Stimulated activated CD4-positive, alpha-beta T cell treated with anti-CD3 and anti-CD28 coated beads, Interleukin-2, amount 100 ng/mL, for 48 hours (primary cell): Measurements from ENCODE around the gene KDM5B.
"Not testable (repeated sequence)": the region's sequence is repeated elsewhere in the genome, so short reads cannot be mapped to it uniquely, and the experiment has no call there.

Experiments
- DNase-seq, 2 donors: peaks; one replicate each; pipeline ENCODE4 v3.0.0-alpha.2; 2020

The KDM5B gene

DNA sequence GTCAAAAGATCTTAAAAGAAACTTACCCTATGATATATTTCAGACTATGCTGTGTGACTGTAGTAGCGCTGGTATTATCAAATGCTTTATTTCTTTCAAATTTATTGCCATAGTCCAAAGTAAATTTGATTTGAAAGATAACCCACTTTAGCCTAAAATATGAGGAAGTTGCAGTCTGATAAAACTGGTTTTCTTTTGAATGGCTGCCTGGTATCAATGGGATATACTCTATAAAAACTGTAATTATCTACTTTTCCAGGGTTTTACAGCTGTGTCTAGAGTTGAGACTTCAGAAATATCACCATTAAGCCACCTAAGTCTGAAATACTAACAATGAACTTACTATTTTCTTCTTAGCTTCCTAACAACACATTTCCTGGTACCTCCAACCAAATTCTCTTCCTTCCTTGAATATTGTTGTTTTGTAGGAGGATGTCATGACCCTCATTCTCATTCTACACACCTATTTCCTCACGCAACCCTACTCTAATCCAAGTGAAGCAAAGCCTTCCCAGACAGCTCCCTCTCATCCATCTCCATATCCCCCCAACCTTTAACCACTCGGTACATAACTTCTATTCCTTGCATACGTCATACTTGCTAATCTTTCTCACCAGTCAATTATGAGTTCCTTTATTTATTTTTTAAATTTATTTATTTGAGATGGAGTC lies 17.0 kb downstream of the KDM5B start:
- DNase-seq: no peak

DNA sequence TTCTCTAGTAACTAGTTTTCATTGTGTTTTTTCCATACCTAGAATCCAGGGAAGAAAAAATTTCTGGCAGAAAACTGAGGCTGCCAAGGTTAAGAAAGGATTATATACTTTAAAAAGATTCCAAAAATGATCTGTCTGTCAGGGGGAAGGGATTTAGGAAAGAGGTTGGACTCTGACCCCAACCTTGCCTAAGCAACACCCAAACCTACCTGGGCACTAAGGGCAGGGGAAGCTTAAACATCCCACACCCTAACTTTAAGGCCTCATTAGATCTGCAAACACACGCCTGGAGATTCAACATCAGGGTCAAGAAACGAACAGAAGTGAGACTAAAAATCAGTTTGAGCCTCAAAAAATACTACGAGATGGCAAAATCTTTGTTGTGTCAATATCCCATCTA lies 19.4 kb downstream of the KDM5B start:
- DNase-seq: no peak

DNA sequence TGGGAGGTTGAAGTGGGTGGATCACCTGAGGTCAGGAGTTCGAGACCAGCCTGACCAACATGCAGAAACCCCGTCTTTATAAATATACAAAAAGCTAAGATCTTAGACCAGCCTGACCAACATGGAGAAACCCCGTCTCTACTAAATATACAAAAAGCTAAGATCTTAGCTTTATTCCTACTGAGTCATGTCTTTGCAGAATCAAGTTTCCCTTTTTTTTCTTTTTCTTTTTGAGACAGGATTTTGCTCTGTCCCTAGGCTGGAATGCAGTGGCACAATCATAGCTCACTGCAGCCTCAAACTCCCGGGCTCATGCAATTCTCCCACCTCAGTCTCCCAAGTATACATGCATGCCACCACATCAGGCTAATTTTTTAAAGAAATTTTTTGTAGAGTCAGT lies 21.4 kb downstream of the KDM5B start:
- no peak for DNase-seq

DNA sequence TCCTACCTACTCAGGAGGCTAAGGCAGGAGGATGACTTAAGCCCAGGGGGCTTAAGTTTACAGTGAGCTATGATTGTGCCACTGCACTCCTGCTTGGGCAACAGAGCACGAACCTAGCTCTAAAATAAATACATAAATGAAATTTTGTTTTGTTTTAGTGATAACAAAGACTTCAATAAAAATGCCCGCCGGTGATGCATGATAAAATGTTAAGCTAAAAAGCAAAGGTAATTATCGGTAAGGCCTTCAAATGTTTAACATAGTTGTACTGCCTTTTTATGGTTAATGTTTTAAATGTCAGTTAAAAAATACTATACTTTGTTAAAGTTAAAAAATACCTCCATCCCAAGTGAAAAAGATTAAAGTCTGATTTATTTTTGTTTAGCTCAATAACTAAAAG lies 27.0 kb downstream of the KDM5B start:
- DNase-seq: no peak

DNA sequence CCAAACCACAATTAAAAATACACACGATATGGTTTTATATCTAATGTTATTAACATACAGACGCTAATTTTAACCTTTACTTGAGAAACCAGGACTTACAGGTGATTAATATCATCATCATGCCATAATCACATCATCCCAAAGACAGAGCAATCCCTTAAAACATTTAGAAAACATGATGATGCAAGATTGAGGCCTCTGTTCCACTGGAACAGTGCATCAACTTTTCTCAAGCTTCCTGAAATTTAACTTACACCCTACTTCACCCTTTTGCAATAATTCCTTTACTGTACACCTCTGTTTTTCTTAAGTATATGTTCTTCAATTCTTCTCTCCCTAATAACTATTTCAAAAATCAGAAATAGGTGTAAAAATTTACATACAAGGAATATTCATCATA lies 38.1 kb downstream of the KDM5B start:
- DNase-seq: no peak

DNA sequence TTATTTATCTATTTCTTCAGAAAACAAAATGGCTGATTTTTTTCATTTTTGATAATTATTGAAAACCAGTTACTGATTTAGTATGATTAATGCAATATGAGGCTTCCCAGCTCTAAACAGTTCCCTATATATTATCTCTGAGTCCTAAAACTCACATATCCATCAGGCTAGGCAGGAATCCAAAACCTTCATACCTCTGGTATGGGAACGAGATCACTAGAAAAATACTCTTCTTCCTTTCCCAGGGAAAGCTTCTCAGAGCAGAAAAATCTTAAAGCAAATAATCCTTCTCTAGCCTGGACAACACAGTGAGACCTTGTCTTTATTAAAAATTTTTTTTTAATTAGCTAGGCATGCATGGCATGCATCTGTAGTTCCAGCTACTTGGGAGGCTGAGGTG lies 42.5 kb downstream of the KDM5B start:
- no peak for DNase-seq

DNA sequence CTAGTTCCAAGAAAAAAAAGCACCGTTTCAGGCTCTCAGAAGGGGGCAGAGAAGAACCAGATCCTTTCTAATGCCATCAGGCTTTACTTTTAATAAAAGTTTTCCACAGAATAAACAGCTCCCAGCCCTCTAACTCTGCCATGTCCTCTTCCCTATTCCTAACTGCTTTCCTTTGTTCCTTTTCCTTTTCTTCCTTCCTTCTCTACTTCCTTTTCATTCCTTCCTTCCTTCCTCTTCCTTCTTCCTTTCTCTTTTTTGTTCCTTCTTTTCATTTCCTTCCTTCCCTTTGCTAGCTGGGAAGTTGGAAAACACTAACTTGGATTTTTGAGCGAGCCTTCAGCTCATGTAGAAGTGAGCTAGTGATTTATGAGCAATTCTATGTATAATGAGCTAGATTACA lies 46.2 kb downstream of the KDM5B start:
- no peak for DNase-seq

DNA sequence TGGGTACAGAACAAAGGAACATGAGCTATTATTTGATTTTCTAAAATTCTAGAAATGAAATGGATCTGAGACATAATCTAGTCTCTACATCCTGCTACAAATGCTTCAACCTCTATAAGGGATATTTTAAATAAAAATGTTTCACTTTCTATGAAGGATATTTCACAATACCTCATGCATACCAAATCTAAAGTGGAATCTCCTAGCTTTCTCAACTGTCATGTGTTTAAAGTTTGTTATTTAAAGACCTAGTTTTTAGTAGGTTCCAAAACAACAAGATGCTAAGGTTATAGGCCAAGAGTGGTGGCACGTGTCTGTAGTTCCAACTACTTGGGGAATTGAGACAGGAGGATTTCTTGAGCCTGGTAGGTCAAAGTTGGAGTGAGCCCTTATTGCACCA lies 47.6 kb downstream of the KDM5B start:
- DNase-seq: no peak

DNA sequence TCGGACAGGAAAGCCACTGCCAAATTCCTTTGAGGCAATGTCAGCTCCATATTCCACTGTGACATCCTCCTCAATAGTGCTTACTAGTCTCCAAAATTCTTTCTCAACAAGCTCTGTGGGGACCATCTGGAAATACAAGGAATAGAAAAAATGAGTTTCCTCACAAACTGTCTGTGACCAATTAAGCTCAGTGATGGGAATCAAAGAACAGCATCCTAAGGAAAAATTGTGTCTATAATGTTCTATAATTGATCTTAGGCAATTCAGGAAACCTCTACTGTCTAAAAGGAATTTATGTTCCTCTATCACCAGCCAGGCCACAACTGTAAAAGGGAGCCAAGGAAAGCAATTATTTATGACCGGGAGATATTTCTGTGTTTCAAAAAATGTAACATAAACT lies 51.8 kb downstream of the KDM5B start:
- DNase-seq: no peak

DNA sequence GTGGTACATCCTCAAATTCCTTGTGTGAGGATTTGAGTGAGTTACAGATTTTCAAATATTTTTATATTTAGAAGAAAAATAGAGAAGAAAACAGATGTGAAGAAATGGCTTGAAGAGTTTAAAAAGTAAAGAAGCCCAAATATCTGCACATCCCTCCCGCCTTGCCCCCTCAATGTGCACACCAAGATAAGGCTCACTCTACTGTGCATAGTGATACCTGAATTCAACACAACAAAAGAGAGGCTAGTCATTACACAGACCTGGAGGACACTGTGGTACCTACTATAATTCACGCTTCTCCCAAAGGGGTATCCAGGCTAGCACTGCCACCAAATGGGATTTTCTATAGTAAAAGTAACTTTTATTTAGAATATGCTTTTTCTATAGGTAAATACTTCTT lies 53.9 kb downstream of the KDM5B start:
- DNase-seq: no peak

DNA sequence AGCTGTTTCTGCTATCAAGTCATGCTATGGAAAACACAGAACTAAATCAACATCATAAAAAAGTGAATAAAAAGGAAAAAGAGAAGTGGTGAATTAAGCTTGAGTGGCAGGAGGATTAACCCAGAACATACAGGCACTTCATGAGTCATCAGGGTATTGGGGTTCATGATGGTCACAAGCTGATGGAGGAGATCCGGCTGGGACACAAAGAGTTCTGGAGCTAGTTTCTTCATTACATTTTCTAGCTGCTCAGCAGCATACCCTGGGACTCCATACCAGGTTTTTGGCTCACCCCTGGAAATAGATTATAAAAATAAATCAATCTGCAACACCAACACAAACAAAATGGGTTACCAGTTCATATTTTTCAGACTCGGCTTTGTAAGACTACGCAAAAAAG lies 55.4 kb downstream of the KDM5B start:
- DNase-seq: no peak

DNA sequence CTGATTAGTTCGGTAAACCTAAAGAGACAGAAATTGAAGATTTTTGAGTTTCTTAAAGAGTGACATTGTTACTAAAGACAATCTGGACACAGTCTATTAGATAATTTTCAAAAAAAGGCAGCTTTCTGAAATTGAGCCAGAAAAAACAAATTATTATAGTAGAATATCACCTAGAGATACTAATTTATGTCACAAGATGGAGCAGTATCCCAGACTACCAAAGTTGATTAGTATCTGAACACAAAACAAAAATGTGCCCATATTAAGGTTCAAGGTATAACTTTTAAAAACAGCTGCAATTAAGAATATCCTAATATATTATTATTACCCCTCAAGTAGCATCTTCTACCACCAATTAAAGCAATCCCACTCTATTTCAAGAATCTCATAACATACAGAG lies 57.5 kb downstream of the KDM5B start:
- DNase-seq: no peak

DNA sequence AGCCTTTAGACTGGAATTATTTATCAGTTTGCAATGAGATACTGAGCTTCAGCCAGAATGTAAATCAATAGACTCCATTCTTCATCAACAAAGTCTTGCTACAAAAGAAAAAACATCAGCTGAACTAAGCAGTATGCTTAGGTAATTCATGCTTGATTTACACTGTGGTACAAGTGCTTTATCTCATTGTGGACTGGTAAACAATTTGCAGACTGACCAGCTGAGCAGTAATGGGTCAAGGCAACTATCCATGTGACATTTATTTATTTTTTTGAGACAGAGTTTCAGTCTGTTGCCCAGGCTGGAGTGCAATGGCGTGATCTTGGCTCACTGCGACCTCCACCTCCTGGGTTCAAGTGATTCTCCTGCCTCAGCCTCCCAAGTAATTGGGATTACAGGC lies 58.2 kb downstream of the KDM5B start:
- no peak for DNase-seq

DNA sequence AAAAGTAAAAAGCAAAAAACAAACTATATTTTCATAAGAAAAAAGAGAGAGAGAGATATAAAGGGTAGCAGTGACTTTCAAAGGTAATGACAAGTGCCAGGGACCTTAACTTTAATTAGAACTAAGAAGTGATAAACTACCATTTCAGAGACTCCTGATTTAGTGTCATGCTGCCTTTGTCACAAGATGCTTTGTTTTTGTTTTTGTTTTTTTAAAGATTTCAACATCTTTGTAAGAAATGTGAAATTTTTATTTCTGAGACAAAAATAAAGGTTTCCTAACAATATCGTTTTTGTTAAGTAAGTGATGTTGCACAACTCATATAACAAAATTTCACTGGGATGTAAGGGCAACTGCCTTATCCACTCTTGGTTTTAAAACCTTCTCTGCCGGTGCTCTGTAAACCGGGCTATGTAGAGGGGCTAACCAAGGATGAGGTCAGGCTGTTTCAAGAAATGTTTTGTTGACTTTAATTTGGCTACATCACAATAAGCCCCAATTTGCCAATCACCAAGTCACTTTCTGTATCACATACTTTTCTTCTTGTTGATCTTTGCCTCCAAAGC lies 62.8 kb downstream of the KDM5B start:
- DNase-seq: no peak

DNA sequence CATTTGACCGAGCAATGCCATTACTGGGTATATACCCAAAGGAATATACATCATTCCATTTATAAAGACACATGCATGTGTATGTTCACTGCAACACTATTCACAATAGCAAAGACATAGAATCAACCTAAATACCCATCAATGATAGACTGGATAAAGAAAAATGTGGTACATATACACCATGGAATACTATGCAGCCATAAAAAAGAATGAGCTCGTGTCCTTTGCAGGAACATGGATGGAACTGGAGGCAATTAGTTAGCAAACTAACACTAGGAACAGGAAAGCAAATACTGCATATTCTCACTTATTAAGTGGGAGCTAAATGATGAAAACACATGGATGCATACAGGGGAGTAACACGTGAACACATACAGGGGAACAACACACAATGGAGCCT lies 63.5 kb downstream of the KDM5B start:
- not testable (repeated sequence) for DNase-seq

DNA sequence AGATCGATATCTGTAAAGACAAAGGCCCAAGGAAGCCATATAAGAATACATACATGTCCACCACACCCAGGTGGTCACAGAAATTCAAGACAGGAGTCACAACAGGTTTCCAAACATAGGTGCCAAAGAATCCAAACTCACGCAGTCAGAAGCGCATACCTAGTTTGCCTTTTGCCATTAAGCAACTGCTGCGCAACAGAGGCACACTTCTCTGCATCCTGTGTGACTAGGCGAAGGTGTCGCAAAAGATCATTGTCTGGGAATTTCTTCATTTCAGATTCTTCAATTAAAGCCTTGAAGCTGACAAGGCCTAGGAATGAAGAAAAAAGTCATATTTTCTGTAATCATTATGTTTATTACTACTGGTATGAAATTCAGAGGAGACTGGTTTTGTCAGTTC lies 65.7 kb downstream of the KDM5B start:
- DNase-seq: no peak

DNA sequence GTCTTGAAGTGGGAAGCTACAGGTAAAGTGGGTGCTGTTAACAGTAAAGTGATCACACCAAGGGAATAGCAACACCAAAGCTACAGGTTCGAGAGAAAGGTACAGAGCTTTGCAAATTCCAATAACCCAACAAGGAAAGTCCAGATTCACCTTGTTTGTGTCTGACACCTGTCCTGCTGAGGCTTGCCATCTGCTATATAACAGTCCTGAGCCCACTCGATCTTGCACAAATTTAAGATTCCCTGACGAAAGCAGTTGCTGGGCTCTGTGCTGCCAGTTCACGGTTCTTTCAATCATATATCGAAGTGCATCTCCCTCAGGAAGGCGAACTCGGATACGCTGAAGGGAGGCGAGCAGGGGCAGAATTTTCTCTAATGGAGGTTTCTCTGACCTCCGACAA lies 75.0 kb downstream of the KDM5B start:
- DNase-seq: no peak

DNA sequence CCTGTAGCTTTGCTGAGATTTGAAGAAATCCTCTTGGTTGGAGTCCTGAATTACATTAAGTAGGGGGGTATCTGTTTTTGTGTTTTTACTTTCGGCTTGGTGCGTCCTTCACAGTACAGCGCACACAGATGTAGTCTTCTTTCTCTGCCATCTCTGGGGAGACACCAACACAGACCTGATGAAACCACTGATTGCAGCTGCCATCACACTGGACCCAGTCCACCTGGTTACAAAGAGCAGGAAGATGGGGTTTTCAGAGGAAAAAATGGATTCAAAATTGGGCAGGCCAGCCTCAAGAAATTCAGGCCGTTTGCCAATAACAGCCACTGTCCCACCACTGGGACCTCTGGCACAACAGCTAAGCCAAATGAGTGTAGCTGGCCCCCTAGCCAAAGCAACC lies 79.3 kb downstream of the KDM5B start:
- DNase-seq: no peak

DNA sequence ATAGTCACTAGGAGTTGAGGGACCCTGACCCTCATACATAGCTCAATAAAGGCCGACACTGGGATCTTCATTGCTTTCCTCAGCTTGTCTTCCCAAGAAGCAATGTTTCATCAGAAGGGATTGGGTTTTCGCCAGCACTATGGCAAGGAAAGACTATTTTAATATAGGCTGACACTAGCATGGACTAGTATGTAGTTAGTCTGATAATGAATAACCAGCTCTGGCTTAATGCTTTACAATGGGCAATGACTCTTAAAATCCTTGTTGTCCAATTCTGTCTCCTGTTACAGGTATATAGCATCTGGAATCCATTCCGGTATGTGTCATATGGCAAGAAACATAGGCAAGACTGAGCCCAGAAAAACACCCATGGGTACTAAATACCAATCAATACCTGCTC lies 82.7 kb downstream of the KDM5B start:
- DNase-seq: no peak

DNA sequence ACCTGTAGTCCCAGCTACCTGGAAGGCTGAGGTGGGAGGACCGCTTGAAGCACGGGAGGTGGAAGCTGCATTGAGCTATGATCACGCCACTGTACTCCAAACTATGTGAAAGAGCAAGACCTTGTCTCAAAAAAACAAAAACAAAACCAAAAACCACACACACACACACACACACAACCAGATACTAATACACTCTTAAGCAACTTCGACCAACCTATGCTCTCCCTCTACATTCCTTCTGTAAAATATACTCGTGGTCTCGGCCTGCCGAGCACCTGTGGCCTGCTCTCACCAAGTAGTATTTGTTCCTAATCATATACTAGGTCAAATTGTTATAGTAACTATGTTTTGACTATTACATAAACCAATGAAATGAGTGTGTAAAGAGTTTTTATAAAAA lies 84.5 kb downstream of the KDM5B start:
- no peak for DNase-seq

DNA sequence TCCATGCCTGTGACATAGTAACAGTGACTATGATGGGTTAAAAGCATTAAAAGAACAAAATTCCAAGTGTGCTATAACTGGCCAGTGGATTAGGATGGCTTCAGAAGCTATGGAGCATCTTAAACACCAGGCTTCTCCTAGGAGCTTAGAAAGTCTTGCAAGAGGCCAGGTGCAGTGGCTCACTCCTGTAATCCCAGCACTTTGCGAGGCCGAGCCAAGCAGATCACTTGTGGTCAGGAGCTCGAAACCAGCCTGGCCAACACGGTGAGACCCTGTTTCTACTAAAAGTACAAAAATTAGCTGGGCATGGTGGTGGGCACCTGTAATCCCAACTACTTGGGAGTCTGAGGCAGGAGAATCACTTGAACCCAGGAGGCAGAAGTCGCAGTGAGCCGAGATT lies 85.2 kb downstream of the KDM5B start:
- DNase-seq: not testable (repeated sequence)

DNA sequence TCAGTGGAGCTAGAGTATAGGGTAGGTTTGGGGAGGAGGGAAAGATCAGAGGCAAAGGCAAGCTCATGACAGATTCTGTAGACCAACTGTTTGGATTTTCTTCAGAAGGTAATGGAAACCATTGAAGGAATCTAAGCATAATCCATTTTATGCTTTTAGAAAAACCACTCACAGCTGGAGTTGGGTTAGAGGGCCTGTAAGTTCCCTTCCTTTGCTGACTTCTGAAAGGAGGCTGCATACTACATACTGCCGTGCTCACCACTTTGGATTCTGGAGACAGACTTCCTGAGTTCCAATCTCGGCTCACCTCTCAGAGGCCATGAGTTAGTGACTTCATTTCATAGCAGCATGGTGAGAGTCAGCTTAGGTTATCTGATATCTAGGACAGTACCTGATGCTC lies 91.6 kb downstream of the KDM5B start:
- DNase-seq: no peak

DNA sequence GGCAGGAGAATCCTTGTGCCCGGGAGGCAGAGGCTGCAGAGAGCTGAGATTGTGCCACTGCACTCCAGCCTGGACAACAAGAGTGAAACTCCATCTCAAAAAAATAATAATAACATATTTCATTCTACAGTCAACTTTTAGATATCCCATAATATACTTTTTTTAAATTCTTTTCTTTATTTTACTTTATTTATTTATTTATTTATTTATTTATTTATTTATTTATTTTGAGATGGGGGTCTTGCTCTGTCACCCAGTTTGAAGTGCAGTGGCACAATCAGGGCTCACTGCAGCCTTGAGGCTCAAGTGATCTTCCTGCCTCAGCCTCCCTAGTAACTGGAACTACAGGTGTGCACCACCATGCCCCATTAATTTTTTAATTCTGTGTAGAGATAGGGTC lies 94.0 kb downstream of the KDM5B start:
- DNase-seq: not testable (repeated sequence)

DNA sequence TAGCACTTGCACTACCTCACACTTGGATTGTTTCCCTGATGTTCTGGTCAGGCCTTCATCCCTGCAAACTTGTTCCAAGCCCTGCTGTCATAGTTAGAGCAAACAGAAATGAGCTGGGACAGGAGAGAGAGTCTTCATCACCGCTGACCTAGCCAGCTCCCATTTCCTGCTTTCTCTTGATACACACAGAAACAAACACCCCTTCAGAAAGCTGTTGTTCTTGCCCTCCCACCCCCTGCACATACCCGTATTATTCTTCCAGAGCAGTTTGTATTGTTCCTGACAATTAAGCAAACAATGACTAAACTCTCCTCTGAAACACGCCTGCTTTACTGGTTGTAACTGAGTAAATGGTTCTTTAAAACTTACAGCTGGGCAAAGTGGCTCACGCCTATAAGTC lies 95.1 kb downstream of the KDM5B start:
- DNase-seq: no peak

DNA sequence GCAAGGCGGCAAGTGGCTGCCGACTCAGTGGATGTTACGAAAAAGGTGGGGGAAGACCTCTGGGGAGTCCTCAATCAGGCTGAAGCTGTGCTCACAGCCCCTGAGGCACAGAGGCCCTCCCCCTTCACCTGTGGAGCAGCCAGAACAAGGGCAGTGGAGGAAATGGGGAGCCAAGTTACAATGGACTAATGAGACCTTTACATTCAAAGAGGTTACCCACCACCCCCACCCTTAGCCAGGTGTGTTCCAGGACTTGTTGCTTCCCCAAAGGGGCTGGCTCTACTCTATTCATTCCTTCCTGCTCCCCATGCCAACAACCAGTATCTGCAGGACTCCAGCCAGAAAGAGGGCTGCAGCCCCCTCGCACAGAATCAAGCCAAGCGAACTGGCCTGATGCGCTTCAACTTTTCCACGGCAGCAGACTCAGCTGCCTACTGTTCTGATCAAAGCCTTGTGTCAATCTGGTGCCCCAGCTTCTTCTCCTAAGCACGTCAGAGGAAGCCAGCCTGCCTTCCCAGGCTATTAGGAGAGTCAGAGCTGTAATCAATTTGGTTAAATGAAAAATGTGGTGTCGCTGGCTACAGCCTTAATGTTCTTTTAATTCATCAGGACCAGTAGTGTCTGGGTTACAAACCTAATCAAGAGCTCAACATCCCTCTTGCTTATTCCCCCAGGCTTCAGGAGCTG lies 96.1 kb downstream of the KDM5B start:
- no peak for DNase-seq
